Mesothelial cell of epicardium (in vitro differentiated cells): ENCODE measurements around the gene ADGRF1. TPM values are rescaled to one million over a fixed set of nuclear protein-coding genes. Genes with fewer than 3 reads are reported as not detected.

Experiments used
- DNase-seq, 2 experiments: peaks; one replicate each; pipeline ENCODE4 v3.0.0; 2021; ENCODE audit warnings: low spot score in 2 of 2; ENCODE audit not compliant: unreplicated experiment in 2 of 2
- H3K27ac Mint-ChIP-seq: 2 replicates; pipeline ENCODE4 v1.8.0; 2021; ENCODE audit warnings: mixed read lengths
- H3K27me3 Mint-ChIP-seq: 2 replicates; pipeline ENCODE4 v1.8.0; 2021; ENCODE audit warnings: low read depth, mixed read lengths
- H3K36me3 Mint-ChIP-seq: 2 replicates; pipeline ENCODE4 v1.8.0; 2021; ENCODE audit warnings: mixed read lengths
- H3K4me1 Mint-ChIP-seq: 2 replicates; pipeline ENCODE4 v1.8.0; 2021; ENCODE audit warnings: mixed read lengths
- H3K4me3 Mint-ChIP-seq: 2 replicates; pipeline ENCODE4 v1.8.0; 2021; ENCODE audit warnings: mild to moderate bottlenecking, moderate library complexity, mixed read lengths
- H3K9me3 Mint-ChIP-seq: 2 replicates; pipeline ENCODE4 v1.8.0; 2021; ENCODE audit warnings: mixed read lengths
- total RNA-seq: library from RNA; stranded (reverse); gene quantifications from 3 replicates; pipeline ENCODE4 v1.2.1, GENCODE V29; 2021
- TF ChIP-seq, protein P1 (sequence below): fragments of 200-600 bp; sonication (generic); IDR thresholded peaks from one replicate; pipeline ENCODE4 v1.5.0; 2021; ENCODE audit warnings: antibody characterized with exemption; ENCODE audit not compliant: unreplicated experiment

The ADGRF1 gene
- total RNA-seq, 1 donor from 2014 or later: 1.4 TPM

DNA sequence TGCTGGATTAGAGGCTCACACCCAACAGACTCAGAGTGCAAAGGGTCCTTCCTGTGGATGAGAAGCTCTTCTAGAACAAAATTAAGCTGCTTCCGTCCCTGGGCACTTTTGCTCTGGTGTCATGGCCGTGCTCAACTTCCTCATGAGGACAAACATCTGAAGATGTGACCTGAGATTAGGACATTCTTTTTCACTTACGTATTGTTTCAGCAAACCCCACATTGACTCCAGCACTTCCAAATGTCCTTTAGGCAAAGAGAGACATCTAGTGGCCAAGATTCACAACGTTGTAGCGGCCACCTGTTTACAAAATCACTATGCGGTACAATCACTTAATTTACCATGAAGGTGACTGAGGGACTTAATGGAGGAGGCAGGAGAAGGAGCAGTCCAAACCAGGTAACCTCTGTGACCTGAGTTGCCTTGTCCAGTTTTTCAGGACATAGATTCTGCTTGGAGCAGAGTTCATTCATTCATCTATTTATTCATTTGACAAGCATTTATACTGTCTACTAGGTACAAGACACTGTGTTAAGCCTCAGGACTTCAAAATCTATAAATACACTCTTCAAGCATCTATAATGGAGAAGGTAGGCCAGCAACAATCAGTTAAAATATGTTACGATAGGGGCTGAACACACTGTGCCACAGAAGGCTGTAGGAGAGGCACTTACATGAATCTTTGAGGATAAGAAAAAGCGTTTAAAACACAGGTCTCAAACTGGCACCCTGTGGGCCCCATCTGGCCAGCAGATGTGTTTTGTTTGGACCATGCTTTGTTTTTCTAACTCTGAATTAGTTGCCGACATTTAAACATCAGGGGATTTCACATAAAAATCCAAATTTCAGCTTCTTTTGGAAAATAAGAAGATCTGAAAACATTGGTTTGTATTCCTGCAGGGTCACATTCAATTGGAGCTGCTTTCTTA, 5.6 kb upstream of the ADGRF1 start:
- peaks cover 28% of the 10 kb centered on the region for H3K4me1 Mint-ChIP-seq
- no peak overlapping the region for H3K4me3 Mint-ChIP-seq
- H3K36me3 Mint-ChIP-seq: peaks cover 2% of the 10 kb centered on the region
- no peaks in the 10 kb centered on the region for H3K27me3 Mint-ChIP-seq
- H3K27ac Mint-ChIP-seq: peak overlapping the region; percentile 18
- DNase-seq: peak in 1 of 2 experiments; percentile 44
- TF ChIP-seq, protein P1, sequence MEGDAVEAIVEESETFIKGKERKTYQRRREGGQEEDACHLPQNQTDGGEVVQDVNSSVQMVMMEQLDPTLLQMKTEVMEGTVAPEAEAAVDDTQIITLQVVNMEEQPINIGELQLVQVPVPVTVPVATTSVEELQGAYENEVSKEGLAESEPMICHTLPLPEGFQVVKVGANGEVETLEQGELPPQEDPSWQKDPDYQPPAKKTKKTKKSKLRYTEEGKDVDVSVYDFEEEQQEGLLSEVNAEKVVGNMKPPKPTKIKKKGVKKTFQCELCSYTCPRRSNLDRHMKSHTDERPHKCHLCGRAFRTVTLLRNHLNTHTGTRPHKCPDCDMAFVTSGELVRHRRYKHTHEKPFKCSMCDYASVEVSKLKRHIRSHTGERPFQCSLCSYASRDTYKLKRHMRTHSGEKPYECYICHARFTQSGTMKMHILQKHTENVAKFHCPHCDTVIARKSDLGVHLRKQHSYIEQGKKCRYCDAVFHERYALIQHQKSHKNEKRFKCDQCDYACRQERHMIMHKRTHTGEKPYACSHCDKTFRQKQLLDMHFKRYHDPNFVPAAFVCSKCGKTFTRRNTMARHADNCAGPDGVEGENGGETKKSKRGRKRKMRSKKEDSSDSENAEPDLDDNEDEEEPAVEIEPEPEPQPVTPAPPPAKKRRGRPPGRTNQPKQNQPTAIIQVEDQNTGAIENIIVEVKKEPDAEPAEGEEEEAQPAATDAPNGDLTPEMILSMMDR: peak; percentile 45
- H3K9me3 Mint-ChIP-seq: no peaks in the 10 kb centered on the region

DNA sequence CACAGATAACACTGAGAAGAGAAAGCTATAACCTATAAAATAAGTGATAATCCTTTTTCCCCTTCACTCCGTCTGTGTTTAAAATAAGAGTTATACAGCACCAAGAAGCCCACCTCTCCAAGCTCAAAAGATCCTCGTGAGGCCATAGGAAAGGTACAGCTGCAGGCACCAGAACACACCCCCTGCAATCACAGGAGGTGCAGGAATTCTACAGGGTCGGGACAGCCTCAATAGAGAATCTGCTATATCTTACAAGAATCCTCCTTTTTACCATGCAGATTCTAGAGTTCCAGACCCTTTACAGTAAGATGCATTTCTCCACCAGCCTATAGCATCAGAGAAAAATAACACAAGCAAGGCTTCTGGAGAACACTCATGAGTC, 5.0 kb upstream of the ADGRF1 start:
- no peaks in the 10 kb centered on the region for H3K9me3 Mint-ChIP-seq
- H3K4me3 Mint-ChIP-seq: no peak overlapping the region
- peak overlapping the region; percentile 31 for H3K27ac Mint-ChIP-seq

DNA sequence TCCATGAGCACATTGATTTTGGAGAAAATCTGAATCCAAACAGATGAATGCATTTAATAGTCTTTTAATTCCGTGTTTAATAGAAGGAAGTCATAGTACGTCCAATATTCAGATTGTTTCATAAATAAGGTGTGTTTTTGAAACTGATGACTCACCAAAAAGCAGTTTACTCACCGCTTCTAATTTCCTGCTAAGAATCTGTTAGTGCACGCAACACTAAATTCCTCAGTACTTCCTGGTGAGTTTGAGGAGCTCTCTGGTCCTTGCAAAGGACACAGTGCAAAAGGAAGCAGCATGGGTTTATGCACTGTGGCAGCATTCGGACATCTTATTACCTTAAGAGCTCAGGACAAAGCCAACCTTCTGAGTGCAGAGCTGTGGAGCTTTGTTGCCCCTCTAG, 2.3 kb upstream of the ADGRF1 start:
- TF ChIP-seq, protein P1: no peak
- Mint-ChIP-seq H3K9me3 (no peaks in the 10 kb centered on the region), H3K36me3 (no peaks in the 10 kb centered on the region), H3K4me1 (peaks cover 43% of the 10 kb centered on the region), H3K4me3 (no peak overlapping the region), H3K27me3 (no peaks in the 10 kb centered on the region), H3K27ac (peak overlapping the region; percentile 45)
- DNase-seq: no peak

More for the DNA sequence above, 5.0 kb upstream of the ADGRF1 start:
- DNase-seq: no peak
- peaks cover 2% of the 10 kb centered on the region for H3K36me3 Mint-ChIP-seq
- TF ChIP-seq, protein P1: no peak
- peaks cover 35% of the 10 kb centered on the region for H3K4me1 Mint-ChIP-seq
- no peaks in the 10 kb centered on the region for H3K27me3 Mint-ChIP-seq

DNA sequence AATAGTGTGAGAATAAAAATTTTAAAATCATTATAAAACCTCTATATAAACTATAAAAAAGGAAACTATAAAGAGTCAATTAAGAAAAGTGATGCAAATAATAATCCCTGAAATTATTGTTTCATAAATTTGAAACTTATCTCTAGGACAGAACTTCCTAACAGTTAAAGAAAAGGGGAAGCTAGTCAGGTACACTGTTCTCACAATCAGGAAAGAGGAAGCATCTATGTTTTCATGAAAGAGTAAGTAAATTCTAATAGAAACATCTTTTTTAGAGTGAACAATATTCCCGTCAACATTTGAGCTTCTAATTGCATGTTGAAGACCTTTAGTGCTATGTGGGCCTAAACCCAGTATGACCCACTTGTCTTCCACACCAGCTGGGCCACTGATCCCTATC, 1.2 kb upstream of the ADGRF1 start:
- Mint-ChIP-seq H3K9me3 (no peaks in the 10 kb centered on the region), H3K36me3 (no peaks in the 10 kb centered on the region), H3K4me3 (no peak overlapping the region), H3K4me1 (peaks cover 47% of the 10 kb centered on the region), H3K27ac (no peak overlapping the region), H3K27me3 (no peaks in the 10 kb centered on the region)
- TF ChIP-seq, protein P1: no peak
- DNase-seq: no peak

DNA sequence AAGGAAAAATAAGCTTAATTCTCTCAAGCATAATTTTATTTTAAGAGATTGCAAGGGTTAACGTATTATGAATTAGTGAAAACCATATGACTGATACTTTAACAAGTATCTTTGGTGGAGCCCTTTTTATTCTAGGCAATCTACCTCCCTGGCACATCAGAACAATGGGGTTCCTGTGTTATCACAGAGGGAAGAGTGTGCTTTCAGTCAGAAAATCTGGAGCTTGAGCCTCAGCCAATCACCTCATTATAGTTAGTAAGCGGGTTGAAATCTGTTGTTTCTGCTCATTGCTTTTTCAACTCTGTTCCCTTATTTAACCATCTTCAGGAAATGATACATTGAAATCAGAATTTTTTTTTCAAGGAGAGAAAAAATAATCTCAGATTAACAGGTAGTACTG, 391 bp downstream of the ADGRF1 start:
- peaks cover 36% of the 10 kb centered on the region for H3K4me1 Mint-ChIP-seq
- peak overlapping the region; percentile 89 for H3K27ac Mint-ChIP-seq
- H3K36me3 Mint-ChIP-seq: no peaks in the 10 kb centered on the region
- TF ChIP-seq, protein P1: no peak
- no peaks in the 10 kb centered on the region for H3K27me3 Mint-ChIP-seq
- no peak for DNase-seq
- H3K9me3 Mint-ChIP-seq: no peaks in the 10 kb centered on the region
- no peak overlapping the region for H3K4me3 Mint-ChIP-seq
